Esophagus (tissue), 2 donors: ENCODE results near the gene FBXL13. TPM values are rescaled to one million over a fixed set of nuclear protein-coding genes. Genes with fewer than 3 reads are reported as not detected.
"Not testable (repeated sequence)": the region's sequence is repeated elsewhere in the genome, so short reads cannot be mapped to it uniquely, and the experiment has no call there.

Source experiments
- H3K27ac ChIP-seq, 2 donors: one replicate each; pipeline ENCODE4 v1.5.1; 2013; ENCODE audit warnings: low read depth in 2 of 2, mild to moderate bottlenecking in 2 of 2, inconsistent platforms in 1 of 2, low read length in 1 of 2, moderate library complexity in 1 of 2
- H3K27me3 ChIP-seq, 2 donors: one replicate each; pipeline ENCODE4 v1.6.1; 2013; ENCODE audit warnings: low read length in 2 of 2, control low read depth in 1 of 2, mild to moderate bottlenecking in 1 of 2; ENCODE audit not compliant: insufficient read depth in 2 of 2, control insufficient read depth in 1 of 2
- H3K36me3 ChIP-seq, 2 donors: one replicate each; pipeline ENCODE4 v1.6.1; 2013; ENCODE audit warnings: low read length in 1 of 2; ENCODE audit not compliant: control insufficient read depth in 2 of 2, insufficient read depth in 2 of 2
- H3K4me1 ChIP-seq, 2 donors: one replicate each; pipeline ENCODE4 v1.6.1; 2013; ENCODE audit warnings: low read length in 1 of 2; ENCODE audit not compliant: control insufficient read depth in 2 of 2, insufficient read depth in 2 of 2
- H3K4me3 ChIP-seq, 2 donors: one replicate each; pipeline ENCODE4 v1.5.1; 2013; ENCODE audit warnings: low read length in 2 of 2, mild to moderate bottlenecking in 2 of 2, low read depth in 1 of 2, moderate library complexity in 1 of 2
- H3K9me3 ChIP-seq, 2 donors: one replicate each; pipeline ENCODE4 v1.6.1; 2013; ENCODE audit warnings: mild to moderate bottlenecking in 2 of 2, low read depth in 1 of 2, low read length in 1 of 2, moderate library complexity in 1 of 2; ENCODE audit not compliant: control insufficient read depth in 2 of 2, insufficient read depth in 1 of 2
- WGBS, 2 donors: extraction: QIAGEN DNeasy Blood & Tissue Kit; methylation state at CpG; one replicate each; pipeline ENCODE4 v1.1.7; 2013; 5-methylcytosine and 5-hydroxymethylcytosine counted together
- polyA plus RNA-seq, 2 donors: library from polyadenylated mRNA; stranded (reverse); fragments of 200-250 nt; gene quantifications; one replicate each; pipeline ENCODE4 v1.2.3, GENCODE V29; 2013
- donor health status: healthy with polysubstance abuse.
- donor health status: Bipolar disorder and iron deficiency.

Gene FBXL13
- polyA plus RNA-seq, 2 donors, result 0.08 TPM; not detected in 1

DNA sequence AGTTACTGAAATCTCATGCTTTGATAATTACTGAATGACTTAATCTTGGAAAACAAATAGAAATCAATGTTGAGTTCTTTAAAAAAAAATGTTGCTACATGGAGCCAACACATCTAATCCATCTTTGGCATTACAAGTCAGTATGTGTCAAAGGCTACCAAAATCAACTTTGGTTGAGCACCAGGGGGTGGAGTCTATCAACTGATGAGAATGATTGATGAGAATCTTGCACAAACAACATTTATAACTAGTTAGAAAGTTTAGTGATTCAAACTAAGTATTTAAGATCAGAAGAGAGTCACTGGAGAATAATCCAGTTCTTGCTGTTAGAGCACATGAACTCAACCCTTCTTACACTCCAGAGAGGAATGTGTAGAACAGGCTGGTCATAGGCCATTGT lies 232.3 kb downstream of the FBXL13 start:
- Histone ChIP-seq H3K27ac (no peak overlapping the region), H3K4me3 (no peak overlapping the region), H3K4me1 (no peaks in the 10 kb centered on the region), H3K9me3 (no peaks in the 10 kb centered on the region), H3K27me3 (no peaks in the 10 kb centered on the region), H3K36me3 (no peaks in the 10 kb centered on the region)

DNA sequence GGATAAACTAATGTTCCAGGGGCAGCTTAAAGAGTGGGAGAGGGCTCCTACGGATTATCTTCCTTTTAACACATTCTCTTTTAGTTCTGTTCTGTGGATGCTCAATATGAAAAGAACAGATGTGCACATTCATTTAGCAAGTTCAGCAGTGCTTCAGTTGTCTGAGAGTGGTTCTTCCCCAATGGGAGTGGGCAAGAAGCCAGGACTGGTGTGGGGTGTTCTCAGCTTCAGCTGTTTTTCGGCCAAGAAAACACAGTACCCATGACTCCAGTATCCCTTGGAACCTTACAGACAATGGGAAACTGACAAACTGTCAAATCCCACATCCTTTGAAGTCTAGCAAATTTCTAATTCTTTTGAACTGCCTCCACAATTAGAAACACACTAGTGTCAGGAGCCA lies 233.3 kb downstream of the FBXL13 start:
- Histone ChIP-seq H3K27ac (no peak overlapping the region), H3K36me3 (no peaks in the 10 kb centered on the region), H3K4me1 (no peaks in the 10 kb centered on the region), H3K4me3 (no peak overlapping the region), H3K27me3 (no peaks in the 10 kb centered on the region), H3K9me3 (no peaks in the 10 kb centered on the region)
- 36 to 63% methylated on average over 2 of the region's 2 CpGs for WGBS, 2 donors

DNA sequence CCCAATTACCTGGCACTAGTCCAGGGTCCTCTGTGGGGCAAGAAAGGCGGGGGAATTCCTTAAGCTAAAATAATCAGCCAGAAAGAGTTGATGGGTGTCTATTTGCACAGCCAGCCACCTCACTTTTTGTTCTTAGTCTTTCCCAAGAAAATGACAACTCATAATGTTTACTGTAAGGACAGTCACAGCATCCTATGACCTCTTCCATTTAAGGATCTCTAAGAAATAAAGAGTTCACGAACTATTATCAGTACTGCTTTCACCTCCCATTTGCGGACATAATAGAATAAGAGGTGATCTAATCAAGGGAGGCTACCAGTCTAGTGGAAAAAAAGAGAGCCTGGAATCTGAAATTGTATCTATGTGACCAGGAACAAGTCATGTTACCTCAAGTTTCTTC lies 234.2 kb downstream of the FBXL13 start:
- Histone ChIP-seq H3K9me3 (no peaks in the 10 kb centered on the region), H3K4me1 (no peaks in the 10 kb centered on the region), H3K4me3 (no peak overlapping the region), H3K27ac (no peak overlapping the region), H3K36me3 (no peaks in the 10 kb centered on the region), H3K27me3 (no peaks in the 10 kb centered on the region)
- 90 to 95% methylated on average over 3 of the region's 3 CpGs for WGBS, 2 donors

DNA sequence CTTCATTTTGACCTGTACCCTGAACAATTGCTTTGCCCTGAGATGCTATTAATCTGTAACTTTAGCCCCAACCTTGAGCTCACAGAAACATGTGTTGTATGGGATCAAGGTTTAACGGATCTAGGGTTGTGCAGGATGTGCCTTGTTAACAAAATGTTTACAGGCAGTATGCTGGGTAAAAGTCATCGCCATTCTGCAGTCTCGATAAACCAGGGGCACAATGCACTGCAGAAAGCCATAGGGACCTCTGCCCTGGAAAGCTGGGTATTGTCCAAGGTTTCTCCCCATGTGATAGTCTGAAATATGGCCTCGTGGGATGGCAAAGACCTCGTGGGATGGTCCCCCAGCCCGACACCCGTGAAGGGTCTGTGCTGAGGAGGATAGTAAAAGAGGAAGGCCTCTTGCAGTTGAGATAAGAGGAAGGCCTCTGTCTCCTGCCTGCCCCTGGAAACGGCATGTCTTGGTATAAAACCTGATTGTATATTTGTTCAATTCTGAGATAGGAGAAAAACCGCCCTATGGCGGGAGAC lies 236.0 kb downstream of the FBXL13 start:
- not testable (repeated sequence) for H3K27ac ChIP-seq, H3K36me3 ChIP-seq, H3K27me3 ChIP-seq, H3K4me3 ChIP-seq, H3K9me3 ChIP-seq, H3K4me1 ChIP-seq
- WGBS, 2 donors, result 92 to 94% methylated on average over 10 of the region's 10 CpGs

DNA sequence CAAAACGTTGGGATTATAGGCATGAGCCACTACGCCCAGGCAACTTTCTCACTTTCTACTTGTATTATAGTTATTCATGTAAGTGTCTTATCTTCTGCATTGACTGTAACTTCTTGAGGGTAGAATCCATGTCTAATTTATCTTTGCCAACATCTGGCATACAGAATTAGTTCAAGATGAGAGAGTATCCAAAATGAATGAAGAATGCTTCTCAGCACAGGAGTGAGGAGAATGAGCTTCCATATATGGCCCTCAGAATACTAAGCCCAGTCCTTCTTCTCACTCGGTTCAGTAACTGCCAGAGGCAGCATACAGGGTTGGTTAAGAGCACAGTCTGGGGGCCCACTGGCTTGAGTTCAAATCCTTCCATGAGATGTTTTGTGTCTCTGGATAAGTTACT lies 236.8 kb downstream of the FBXL13 start:
- Histone ChIP-seq H3K27me3 (no peaks in the 10 kb centered on the region), H3K27ac (no peak overlapping the region), H3K36me3 (no peaks in the 10 kb centered on the region), H3K4me1 (no peaks in the 10 kb centered on the region), H3K9me3 (no peaks in the 10 kb centered on the region), H3K4me3 (no peak overlapping the region)
- 77 to 81% methylated on average over 3 of the region's 3 CpGs for WGBS, 2 donors

DNA sequence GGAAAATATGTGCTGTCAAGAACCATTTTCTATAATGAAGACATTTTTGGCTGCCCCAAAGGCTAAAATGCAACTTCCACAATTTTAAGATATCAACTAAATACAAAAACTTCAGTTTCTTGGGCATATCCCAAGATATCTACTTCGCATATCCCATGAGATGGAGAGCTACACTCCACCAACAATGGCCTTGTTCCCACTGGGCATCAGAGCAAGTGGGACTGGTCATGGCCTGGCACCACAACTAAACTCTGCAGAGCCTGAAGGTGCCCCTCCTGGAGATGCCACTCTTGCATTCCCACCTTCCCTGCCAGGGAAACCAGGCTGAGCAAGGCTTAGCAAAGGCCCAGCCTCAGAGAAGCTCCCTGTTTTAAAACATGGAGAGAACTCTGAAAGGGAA lies 237.6 kb downstream of the FBXL13 start:
- Histone ChIP-seq H3K4me3 (no peak overlapping the region), H3K27me3 (no peaks in the 10 kb centered on the region), H3K9me3 (no peaks in the 10 kb centered on the region), H3K27ac (no peak overlapping the region), H3K4me1 (no peaks in the 10 kb centered on the region), H3K36me3 (no peaks in the 10 kb centered on the region)
- 80 to 96% methylated on average over 1 of the region's 1 CpG for WGBS, 2 donors

DNA sequence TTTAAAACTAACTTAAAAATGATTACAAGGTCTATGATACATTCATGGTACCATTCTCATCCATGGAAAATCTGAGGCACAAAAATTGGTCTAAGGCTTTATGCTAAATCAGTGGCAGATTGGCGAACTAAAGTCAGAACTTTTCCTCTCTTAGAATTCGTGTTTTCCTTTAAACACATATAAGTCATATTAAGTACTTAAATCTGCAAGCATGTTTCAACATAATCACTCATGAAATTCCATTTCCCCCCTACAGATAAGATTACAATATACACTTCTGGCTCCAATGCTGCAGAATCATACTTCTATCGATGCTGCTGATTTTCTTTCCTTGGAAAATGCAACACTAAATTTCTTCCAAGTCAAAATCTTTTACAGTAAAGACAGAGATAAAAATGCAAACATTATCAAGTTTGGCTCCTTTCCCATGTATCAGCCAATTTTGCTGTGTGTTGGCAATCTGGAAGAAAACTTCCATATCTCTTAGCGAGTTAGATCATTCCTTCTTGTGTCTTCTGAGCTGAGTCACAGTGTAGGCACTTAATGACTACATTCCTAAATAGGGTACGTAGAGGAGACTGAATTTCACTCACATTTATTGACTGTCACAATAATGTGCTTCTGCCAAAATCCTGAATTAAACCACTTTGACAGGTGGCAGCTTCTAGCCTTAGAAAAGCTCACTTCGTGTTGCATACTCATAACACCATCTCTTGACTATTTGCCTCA lies 238.2 kb downstream of the FBXL13 start:
- no peaks in the 10 kb centered on the region for H3K4me1 ChIP-seq
- H3K27ac ChIP-seq, result no peak overlapping the region
- no peaks in the 10 kb centered on the region for H3K27me3 ChIP-seq
- H3K4me3 ChIP-seq, result no peak overlapping the region
- WGBS, 2 donors, result 67 to 74% methylated on average over 6 of the region's 6 CpGs
- no peaks in the 10 kb centered on the region for H3K36me3 ChIP-seq
- H3K9me3 ChIP-seq, result no peaks in the 10 kb centered on the region

DNA sequence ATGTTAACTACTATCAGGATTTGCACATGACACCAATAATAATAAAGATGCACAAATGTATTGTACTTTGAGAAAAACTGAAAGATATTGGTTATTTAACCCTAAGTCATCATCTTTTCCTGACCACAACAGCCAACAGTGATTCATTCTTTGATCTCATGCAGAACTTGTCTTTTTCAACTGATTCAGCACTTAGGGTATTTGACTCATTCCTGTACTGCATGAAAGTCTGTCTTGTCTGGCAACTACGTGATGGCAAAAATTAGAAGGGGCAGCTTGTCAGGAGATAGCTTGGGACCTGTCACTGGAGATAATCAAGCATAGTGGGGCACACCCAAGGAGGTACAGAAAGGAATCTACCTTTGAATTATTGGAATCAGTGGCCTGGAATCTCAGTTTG lies 239.6 kb downstream of the FBXL13 start:
- Histone ChIP-seq H3K36me3 (no peaks in the 10 kb centered on the region), H3K27ac (no peak overlapping the region), H3K27me3 (no peaks in the 10 kb centered on the region), H3K4me1 (no peaks in the 10 kb centered on the region), H3K9me3 (no peaks in the 10 kb centered on the region), H3K4me3 (no peak overlapping the region)
- WGBS, 2 donors, result 28 to 44% methylated on average over 1 of the region's 1 CpG

DNA sequence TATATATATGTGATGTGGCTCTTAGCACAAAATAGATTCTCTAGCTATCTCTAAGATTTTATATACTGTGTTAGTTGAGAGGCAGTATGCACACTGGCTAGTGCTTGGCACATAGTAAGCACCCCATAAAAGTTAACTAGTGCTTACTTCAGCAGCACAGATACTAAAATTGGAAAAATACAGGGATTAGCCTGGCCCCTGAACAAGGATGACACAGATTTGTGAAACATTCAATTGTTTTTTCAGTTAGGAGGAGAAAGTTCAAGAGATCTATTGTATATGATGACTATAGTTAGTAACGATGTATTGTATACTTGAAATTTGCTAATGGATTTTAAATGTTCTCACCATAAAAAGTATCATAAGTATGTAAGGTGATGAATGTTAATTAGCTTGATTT lies 240.1 kb downstream of the FBXL13 start:
- no peaks in the 10 kb centered on the region for H3K36me3 ChIP-seq
- H3K27ac ChIP-seq, result no peak overlapping the region
- no peaks in the 10 kb centered on the region for H3K27me3 ChIP-seq
- 70 to 73% methylated on average over 1 of the region's 1 CpG for WGBS, 2 donors
- H3K4me1 ChIP-seq, result no peaks in the 10 kb centered on the region
- H3K9me3 ChIP-seq, result no peaks in the 10 kb centered on the region
- H3K4me3 ChIP-seq, result no peak overlapping the region

DNA sequence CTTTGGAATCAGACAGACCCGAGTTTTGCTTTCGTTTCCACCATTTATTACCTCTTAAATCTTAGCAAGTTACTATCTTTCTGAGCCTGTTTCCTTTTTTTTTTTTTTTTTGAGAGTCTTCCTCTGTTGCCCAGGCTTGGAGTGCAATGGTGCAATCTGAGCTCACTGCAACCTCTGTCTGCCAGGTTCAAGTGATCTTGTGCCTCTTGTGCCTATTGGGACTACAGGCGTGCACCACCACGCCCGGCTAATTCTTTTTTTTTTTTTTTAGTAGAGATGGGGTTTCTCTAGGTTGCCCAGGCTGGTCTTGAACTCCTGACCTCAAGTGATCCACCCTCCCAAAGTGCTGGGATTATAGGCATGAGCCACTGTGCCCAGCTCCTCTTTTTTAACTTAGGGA lies 241.3 kb downstream of the FBXL13 start:
- no peak overlapping the region for H3K27ac ChIP-seq
- no peaks in the 10 kb centered on the region for H3K4me1 ChIP-seq
- no peaks in the 10 kb centered on the region for H3K9me3 ChIP-seq
- H3K27me3 ChIP-seq, result no peaks in the 10 kb centered on the region
- 85 to 88% methylated on average over 5 of the region's 5 CpGs for WGBS, 2 donors
- H3K4me3 ChIP-seq, result no peak overlapping the region
- H3K36me3 ChIP-seq, result no peaks in the 10 kb centered on the region
